Stimulated activated naive B cell treated with anti-CD40 and anti-IgM and Interleukin-4, amounts not matched to agents 10 μg/mL and 1 μg/mL and 100 μg/mL, for 72 hours (primary cell): ENCODE measurements around the gene ADGRL4.
"Not testable (repeated sequence)": the region's sequence is repeated elsewhere in the genome, so short reads cannot be mapped to it uniquely, and the experiment has no call there.

Experiments used
- ATAC-seq, 2 donors: fragments of 150-1000 bp; cut with Tn5 transposase; replicated peaks; 2 replicates each; pipeline ENCODE4 v1.10.0; 2021; ENCODE audit warnings: moderate library complexity in 1 of 2
- DNase-seq: peaks from one replicate; pipeline ENCODE4 v3.0.0; 2021
- H3K27ac Mint-ChIP-seq: one replicate; pipeline ENCODE4 v1.8.0; 2022; ENCODE audit warnings: mild to moderate bottlenecking, mixed read lengths
- H3K27me3 Mint-ChIP-seq, 2 donors: one replicate each; pipeline ENCODE4 v1.8.0; 2022; ENCODE audit warnings: mixed read lengths in 2 of 2
- H3K36me3 Mint-ChIP-seq, 2 donors: one replicate each; pipeline ENCODE4 v1.8.0; 2022; ENCODE audit warnings: mixed read lengths in 2 of 2, mild to moderate bottlenecking in 1 of 2
- H3K4me1 Mint-ChIP-seq, 2 donors: one replicate each; pipeline ENCODE4 v1.8.0; 2022; ENCODE audit warnings: mixed read lengths in 2 of 2, mild to moderate bottlenecking in 1 of 2
- H3K4me3 Mint-ChIP-seq, 2 donors: one replicate each; pipeline ENCODE4 v1.8.0; 2022; ENCODE audit warnings: mild to moderate bottlenecking in 2 of 2, mixed read lengths in 2 of 2, moderate library complexity in 1 of 2
- H3K9me3 Mint-ChIP-seq, 2 donors: one replicate each; pipeline ENCODE4 v1.8.0; 2022; ENCODE audit warnings: mixed read lengths in 2 of 2, mild to moderate bottlenecking in 1 of 2

ADGRL4 gene

GRCh38 chr1:78996791-78997190 lies 9.7 kb downstream of the ADGRL4 start:
- peaks cover 0 to 1% of the 10 kb centered on the region in 2 donors for H3K9me3 Mint-ChIP-seq
- H3K4me1 Mint-ChIP-seq = no peaks in the 10 kb centered on the region
- DNase-seq (no peak), ATAC-seq (no peak)
- H3K36me3 Mint-ChIP-seq = no peaks in the 10 kb centered on the region
- H3K27me3 Mint-ChIP-seq = no peaks in the 10 kb centered on the region
- no peak overlapping the region for H3K27ac Mint-ChIP-seq
- no peak overlapping the region for H3K4me3 Mint-ChIP-seq

GRCh38 chr1:78987042-78987441 lies 19.5 kb downstream of the ADGRL4 start:
- Mint-ChIP-seq H3K27ac (no peak overlapping the region), H3K9me3 (no peaks in the 10 kb centered on the region), H3K27me3 (no peaks in the 10 kb centered on the region), H3K36me3 (no peaks in the 10 kb centered on the region), H3K4me3 (no peak overlapping the region), H3K4me1 (no peaks in the 10 kb centered on the region)
- ATAC-seq (no peak), DNase-seq (no peak)

GRCh38 chr1:78980511-78980910 lies 26.0 kb downstream of the ADGRL4 start:
- H3K27me3 Mint-ChIP-seq = no peaks in the 10 kb centered on the region
- no peak overlapping the region for H3K27ac Mint-ChIP-seq
- no peaks in the 10 kb centered on the region for H3K9me3 Mint-ChIP-seq
- DNase-seq = no peak
- H3K4me1 Mint-ChIP-seq = no peaks in the 10 kb centered on the region
- H3K36me3 Mint-ChIP-seq = no peaks in the 10 kb centered on the region
- no peak for ATAC-seq
- no peak overlapping the region for H3K4me3 Mint-ChIP-seq

GRCh38 chr1:78972723-78973122 lies 33.8 kb downstream of the ADGRL4 start:
- H3K27me3 Mint-ChIP-seq = no peaks in the 10 kb centered on the region
- ATAC-seq (no peak), DNase-seq (no peak)
- H3K27ac Mint-ChIP-seq = no peak overlapping the region
- H3K36me3 Mint-ChIP-seq = no peaks in the 10 kb centered on the region
- H3K4me3 Mint-ChIP-seq = no peak overlapping the region
- H3K9me3 Mint-ChIP-seq = peaks cover 0 to 2% of the 10 kb centered on the region in 2 donors
- no peaks in the 10 kb centered on the region for H3K4me1 Mint-ChIP-seq

- ATAC-seq, H3K9me3 Mint-ChIP-seq, DNase-seq, H3K4me1 Mint-ChIP-seq, H3K27ac Mint-ChIP-seq, H3K27me3 Mint-ChIP-seq, H3K4me3 Mint-ChIP-seq, H3K36me3 Mint-ChIP-seq: not testable (repeated sequence)
These were observed 39.4 kb downstream of the ADGRL4 start for GRCh38 chr1:78967091-78967490.

GRCh38 chr1:78958711-78959110 lies 47.8 kb downstream of the ADGRL4 start:
- no peak for ATAC-seq
- no peak for DNase-seq
- no peaks in the 10 kb centered on the region for H3K27me3 Mint-ChIP-seq
- peaks cover 0 to 4% of the 10 kb centered on the region in 2 donors for H3K9me3 Mint-ChIP-seq
- no peaks in the 10 kb centered on the region for H3K4me1 Mint-ChIP-seq
- H3K36me3 Mint-ChIP-seq = no peaks in the 10 kb centered on the region
- no peak overlapping the region for H3K27ac Mint-ChIP-seq
- no peak overlapping the region for H3K4me3 Mint-ChIP-seq

GRCh38 chr1:78950826-78951225 lies 55.7 kb downstream of the ADGRL4 start:
- Mint-ChIP-seq H3K9me3 (peaks cover 0 to 5% of the 10 kb centered on the region in 2 donors), H3K4me3 (no peak overlapping the region), H3K4me1 (no peaks in the 10 kb centered on the region), H3K27me3 (no peaks in the 10 kb centered on the region), H3K36me3 (no peaks in the 10 kb centered on the region), H3K27ac (no peak overlapping the region)
- no peak for ATAC-seq
- DNase-seq = no peak

- no peak overlapping the region for H3K4me3 Mint-ChIP-seq
- no peak for ATAC-seq
These were observed 57.3 kb downstream of the ADGRL4 start for GRCh38 chr1:78949227-78949626.

GRCh38 chr1:78919150-78919549 lies 87.4 kb downstream of the ADGRL4 start:
- Mint-ChIP-seq H3K9me3 (no peaks in the 10 kb centered on the region), H3K36me3 (no peaks in the 10 kb centered on the region), H3K4me3 (no peak overlapping the region), H3K4me1 (no peaks in the 10 kb centered on the region), H3K27me3 (no peaks in the 10 kb centered on the region), H3K27ac (no peak overlapping the region)
- no peak for ATAC-seq
- no peak for DNase-seq

More at GRCh38 chr1:78949227-78949626, 57.3 kb downstream of the ADGRL4 start:
- no peaks in the 10 kb centered on the region for H3K27me3 Mint-ChIP-seq
- no peaks in the 10 kb centered on the region for H3K4me1 Mint-ChIP-seq
- no peaks in the 10 kb centered on the region for H3K36me3 Mint-ChIP-seq
- H3K9me3 Mint-ChIP-seq = peaks cover 0 to 5% of the 10 kb centered on the region in 2 donors
- H3K27ac Mint-ChIP-seq = no peak overlapping the region
- DNase-seq = no peak

- DNase-seq (no peak), ATAC-seq (no peak)
- Mint-ChIP-seq H3K4me3 (no peak overlapping the region), H3K27me3 (no peaks in the 10 kb centered on the region), H3K27ac (no peak overlapping the region), H3K36me3 (no peaks in the 10 kb centered on the region), H3K4me1 (no peaks in the 10 kb centered on the region), H3K9me3 (peaks cover 0 to 3% of the 10 kb centered on the region in 2 donors)
These were observed 88.4 kb downstream of the ADGRL4 start for GRCh38 chr1:78918157-78918556.

- Mint-ChIP-seq H3K4me1 (no peaks in the 10 kb centered on the region), H3K27me3 (no peaks in the 10 kb centered on the region), H3K27ac (no peak overlapping the region), H3K9me3 (peaks cover 0 to 3% of the 10 kb centered on the region in 2 donors), H3K4me3 (no peak overlapping the region), H3K36me3 (no peaks in the 10 kb centered on the region)
- ATAC-seq (no peak), DNase-seq (no peak)
These were observed 89.5 kb downstream of the ADGRL4 start for GRCh38 chr1:78916986-78917385.

- Mint-ChIP-seq H3K27me3 (no peaks in the 10 kb centered on the region), H3K4me3 (no peak overlapping the region), H3K9me3 (peaks cover 0 to 3% of the 10 kb centered on the region in 2 donors), H3K4me1 (no peaks in the 10 kb centered on the region), H3K36me3 (no peaks in the 10 kb centered on the region), H3K27ac (no peak overlapping the region)
- DNase-seq (no peak), ATAC-seq (no peak)
These were observed 92.6 kb downstream of the ADGRL4 start for GRCh38 chr1:78913950-78914349.

GRCh38 chr1:78911956-78912880 lies 94.3 kb downstream of the ADGRL4 start:
- peaks cover 0 to 3% of the 10 kb centered on the region in 2 donors for H3K9me3 Mint-ChIP-seq
- H3K27ac Mint-ChIP-seq = no peak overlapping the region
- no peaks in the 10 kb centered on the region for H3K4me1 Mint-ChIP-seq
- ATAC-seq (no peak), DNase-seq (no peak)
- H3K27me3 Mint-ChIP-seq = no peaks in the 10 kb centered on the region
- H3K36me3 Mint-ChIP-seq = no peaks in the 10 kb centered on the region
- H3K4me3 Mint-ChIP-seq = no peak overlapping the region

GRCh38 chr1:78902641-78903040 lies 103.9 kb downstream of the ADGRL4 start:
- H3K36me3 Mint-ChIP-seq = no peaks in the 10 kb centered on the region
- no peaks in the 10 kb centered on the region for H3K4me1 Mint-ChIP-seq

GRCh38 chr1:78894811-78895210 lies 111.7 kb downstream of the ADGRL4 start:
- DNase-seq (no peak), ATAC-seq (no peak)
- Mint-ChIP-seq H3K9me3 (no peaks in the 10 kb centered on the region), H3K27me3 (no peaks in the 10 kb centered on the region), H3K4me3 (no peak overlapping the region), H3K27ac (no peak overlapping the region), H3K36me3 (no peaks in the 10 kb centered on the region), H3K4me1 (no peaks in the 10 kb centered on the region)

More at GRCh38 chr1:78902641-78903040, 103.9 kb downstream of the ADGRL4 start:
- ATAC-seq (no peak), DNase-seq (no peak)
- H3K27ac Mint-ChIP-seq = no peak overlapping the region
- H3K9me3 Mint-ChIP-seq = no peaks in the 10 kb centered on the region
- no peak overlapping the region for H3K4me3 Mint-ChIP-seq
- no peaks in the 10 kb centered on the region for H3K27me3 Mint-ChIP-seq
